Astrocyte (in vitro differentiated cells and primary cell): ENCODE measurements around the gene SLC25A10. TPM values are rescaled to one million over a fixed set of nuclear protein-coding genes. Genes with fewer than 3 reads are reported as not detected.

Experiments
- DNase-seq: peaks from one replicate; pipeline ENCODE4 v3.0.0-alpha.2; 2010; ENCODE audit warnings: low read depth
- FAIRE-seq: peaks from 2 replicates; lab custom pipeline; 2011; peaks lifted over from hg19 to GRCh38; lab: Jason Lieb, UNC
- H2AFZ ChIP-seq: 2 replicates; pipeline ENCODE4 v1.6.0; 2012; ENCODE audit warnings: low read depth, low read length, inconsistent platforms
- H3K27ac ChIP-seq: 2 replicates; pipeline ENCODE4 v1.5.1; 2011; ENCODE audit warnings: low read depth, low read length, inconsistent platforms
- H3K27me3 ChIP-seq: 2 replicates; pipeline ENCODE4 v1.6.0; 2011; ENCODE audit warnings: low read length, inconsistent platforms; ENCODE audit not compliant: insufficient read depth
- H3K36me3 ChIP-seq: 2 replicates; pipeline ENCODE4 v1.5.1; 2011; ENCODE audit warnings: low read length, inconsistent platforms; ENCODE audit not compliant: insufficient read depth
- H3K4me1 ChIP-seq: 2 replicates; pipeline ENCODE4 v1.5.1; 2011; ENCODE audit warnings: low read length, inconsistent platforms; ENCODE audit not compliant: insufficient read depth
- H3K4me2 ChIP-seq: 2 replicates; pipeline ENCODE4 v1.6.0; 2012; ENCODE audit warnings: low read length, inconsistent platforms
- H3K4me3 ChIP-seq: 2 replicates; pipeline ENCODE4 v1.5.1; 2011; ENCODE audit warnings: low read depth, mild to moderate bottlenecking, low read length, inconsistent platforms; ENCODE audit not compliant: insufficient read depth
- H3K79me2 ChIP-seq: 2 replicates; pipeline ENCODE4 v1.6.0; 2012; ENCODE audit warnings: mild to moderate bottlenecking, low read length, inconsistent platforms; ENCODE audit not compliant: insufficient read depth
- H3K9ac ChIP-seq: 2 replicates; pipeline ENCODE4 v1.6.0; 2012; ENCODE audit warnings: mild to moderate bottlenecking, low read length, inconsistent platforms
- H3K9me3 ChIP-seq: 2 replicates; pipeline ENCODE4 v1.5.1; 2012; ENCODE audit warnings: low read depth, mild to moderate bottlenecking, low read length, inconsistent platforms; ENCODE audit not compliant: insufficient read depth
- H4K20me1 ChIP-seq: 2 replicates; pipeline ENCODE4 v1.6.0; 2012; ENCODE audit warnings: low read length, inconsistent platforms; ENCODE audit not compliant: insufficient read depth
- H3K27ac Mint-ChIP-seq: one replicate; pipeline ENCODE4 v1.8.0; 2021; ENCODE audit warnings: mild to moderate bottlenecking, mixed read lengths; ENCODE audit not compliant: unreplicated experiment
- H3K27me3 Mint-ChIP-seq: one replicate; pipeline ENCODE4 v1.8.0; 2021; ENCODE audit warnings: low read depth, mixed read lengths; ENCODE audit not compliant: unreplicated experiment
- H3K36me3 Mint-ChIP-seq: one replicate; pipeline ENCODE4 v1.8.0; 2021; ENCODE audit warnings: low read depth, mixed read lengths; ENCODE audit not compliant: unreplicated experiment
- H3K4me1 Mint-ChIP-seq: one replicate; pipeline ENCODE4 v1.8.0; 2021; ENCODE audit warnings: low read depth, mixed read lengths; ENCODE audit not compliant: unreplicated experiment
- H3K4me3 Mint-ChIP-seq: one replicate; pipeline ENCODE4 v1.8.0; 2021; ENCODE audit warnings: mild to moderate bottlenecking, moderate library complexity, mixed read lengths; ENCODE audit not compliant: unreplicated experiment
- H3K9me3 Mint-ChIP-seq: one replicate; pipeline ENCODE4 v1.8.0; 2021; ENCODE audit warnings: mild to moderate bottlenecking, mixed read lengths; ENCODE audit not compliant: unreplicated experiment
- EZH2 ChIP-seq: IDR thresholded peaks from 2 replicates; pipeline ENCODE4 v1.6.1; 2012; ENCODE audit warnings: mild to moderate bottlenecking, low read length, inconsistent platforms; ENCODE audit not compliant: insufficient read depth
- total RNA-seq: library from RNA; stranded (reverse); gene quantifications from 2 replicates; pipeline ENCODE4 v1.2.1, GENCODE V29; 2021
- TF ChIP-seq, protein P1 (sequence below): IDR thresholded peaks from 2 replicates; pipeline ENCODE4 v1.5.1; 2011; ENCODE audit warnings: low read depth, mild to moderate bottlenecking, inconsistent platforms, low read length, moderate library complexity; ENCODE audit not compliant: insufficient read depth

Gene SLC25A10
- total RNA-seq, 1 donor from 2014 or later: 9.3 TPM

DNA sequence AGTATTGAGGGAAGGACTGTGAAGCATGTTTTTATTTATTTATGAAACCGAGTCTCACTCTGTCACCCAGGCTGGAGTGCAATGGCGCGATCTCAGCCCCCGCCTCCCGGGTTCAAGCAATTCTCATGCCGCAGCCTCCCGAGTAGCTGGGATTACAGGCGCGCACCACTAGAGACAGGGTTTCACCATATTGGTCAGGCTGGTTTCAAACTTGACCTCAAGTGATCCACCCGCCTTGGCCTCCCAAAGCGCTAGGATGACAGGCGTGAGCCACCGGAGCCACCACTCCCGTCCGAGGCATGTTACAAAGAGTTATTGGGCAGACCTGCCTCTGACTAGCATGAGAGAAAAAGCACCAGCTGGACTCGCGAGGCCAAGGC is 5.9 kb upstream of the SLC25A10 start:
- Histone ChIP-seq H3K36me3 (peaks cover 14% of the 10 kb centered on the region), H3K79me2 (peaks cover 45% of the 10 kb centered on the region), H3K9me3 (no peaks in the 10 kb centered on the region), H3K27ac (no peak overlapping the region), H3K9ac (no peak overlapping the region), H3K27me3 (no peaks in the 10 kb centered on the region), H3K4me2 (no peak overlapping the region), H4K20me1 (peaks cover 60% of the 10 kb centered on the region), H3K4me3 (no peak overlapping the region), H2AFZ (no peak overlapping the region), H3K4me1 (peaks cover 36% of the 10 kb centered on the region)
- no peak for TF ChIP-seq EZH2
- TF ChIP-seq, protein P1, sequence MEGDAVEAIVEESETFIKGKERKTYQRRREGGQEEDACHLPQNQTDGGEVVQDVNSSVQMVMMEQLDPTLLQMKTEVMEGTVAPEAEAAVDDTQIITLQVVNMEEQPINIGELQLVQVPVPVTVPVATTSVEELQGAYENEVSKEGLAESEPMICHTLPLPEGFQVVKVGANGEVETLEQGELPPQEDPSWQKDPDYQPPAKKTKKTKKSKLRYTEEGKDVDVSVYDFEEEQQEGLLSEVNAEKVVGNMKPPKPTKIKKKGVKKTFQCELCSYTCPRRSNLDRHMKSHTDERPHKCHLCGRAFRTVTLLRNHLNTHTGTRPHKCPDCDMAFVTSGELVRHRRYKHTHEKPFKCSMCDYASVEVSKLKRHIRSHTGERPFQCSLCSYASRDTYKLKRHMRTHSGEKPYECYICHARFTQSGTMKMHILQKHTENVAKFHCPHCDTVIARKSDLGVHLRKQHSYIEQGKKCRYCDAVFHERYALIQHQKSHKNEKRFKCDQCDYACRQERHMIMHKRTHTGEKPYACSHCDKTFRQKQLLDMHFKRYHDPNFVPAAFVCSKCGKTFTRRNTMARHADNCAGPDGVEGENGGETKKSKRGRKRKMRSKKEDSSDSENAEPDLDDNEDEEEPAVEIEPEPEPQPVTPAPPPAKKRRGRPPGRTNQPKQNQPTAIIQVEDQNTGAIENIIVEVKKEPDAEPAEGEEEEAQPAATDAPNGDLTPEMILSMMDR: no peak
- Mint-ChIP-seq H3K9me3 (no peaks in the 10 kb centered on the region), H3K36me3 (peaks cover 17% of the 10 kb centered on the region), H3K27me3 (no peaks in the 10 kb centered on the region), H3K4me1 (peaks cover 14% of the 10 kb centered on the region), H3K4me3 (no peak overlapping the region), H3K27ac (no peak overlapping the region)
- FAIRE-seq: no peak
- no peak for DNase-seq

DNA sequence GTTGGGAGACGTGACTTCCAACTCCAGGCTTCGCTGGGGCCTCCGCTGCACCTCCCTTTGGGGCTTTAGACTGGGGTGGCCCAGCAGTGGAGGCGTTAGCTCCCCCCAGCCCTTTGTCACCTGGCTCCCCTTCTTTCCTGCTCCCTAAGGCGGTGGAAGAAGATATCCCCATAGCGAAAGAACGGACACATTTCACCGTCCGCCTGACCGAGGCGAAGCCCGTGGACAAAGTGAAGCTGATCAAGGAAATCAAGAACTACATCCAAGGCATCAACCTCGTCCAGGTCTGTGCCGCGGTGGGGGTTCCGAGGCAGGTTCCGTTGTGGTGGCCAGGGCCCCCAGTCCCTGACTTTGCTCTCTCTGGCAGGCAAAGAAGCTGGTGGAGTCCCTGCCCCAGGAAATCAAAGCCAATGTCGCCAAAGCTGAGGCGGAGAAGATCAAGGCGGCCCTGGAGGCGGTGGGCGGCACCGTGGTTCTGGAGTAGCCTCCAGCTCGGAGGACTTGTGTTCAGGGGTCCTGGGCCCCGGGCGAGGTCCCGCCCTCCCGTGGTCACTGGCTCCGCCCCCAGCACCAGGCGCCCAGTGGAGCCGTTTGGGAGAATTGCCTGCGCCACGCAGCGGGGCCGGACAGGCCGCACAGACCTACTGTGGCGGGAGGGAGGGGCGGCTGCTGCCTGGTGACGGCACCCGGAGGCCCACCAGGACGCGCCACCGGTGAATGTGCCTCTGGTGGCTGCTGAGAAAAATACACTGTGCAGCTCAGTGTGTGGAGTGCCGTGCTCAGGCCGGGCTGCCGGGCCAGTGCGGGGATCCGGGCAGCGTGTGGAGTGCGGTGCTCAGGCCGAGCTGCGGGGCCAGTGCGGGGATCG is 5.1 kb upstream of the SLC25A10 start:
- no peaks in the 10 kb centered on the region for H3K9me3 ChIP-seq
- H3K4me2 ChIP-seq: no peak overlapping the region
- peaks cover 17% of the 10 kb centered on the region for H3K36me3 Mint-ChIP-seq
- DNase-seq (no peak), FAIRE-seq (no peak)
- no peaks in the 10 kb centered on the region for H3K9me3 Mint-ChIP-seq
- no peak overlapping the region for H3K27ac Mint-ChIP-seq
- H3K4me1 ChIP-seq: peaks cover 36% of the 10 kb centered on the region
- H2AFZ ChIP-seq: no peak overlapping the region
- peaks cover 6% of the 10 kb centered on the region for H3K36me3 ChIP-seq
- H3K27me3 ChIP-seq: no peaks in the 10 kb centered on the region
- no peak overlapping the region for H3K27ac ChIP-seq
- no peak overlapping the region for H3K9ac ChIP-seq
- no peaks in the 10 kb centered on the region for H3K27me3 Mint-ChIP-seq
- H3K4me1 Mint-ChIP-seq: peaks cover 14% of the 10 kb centered on the region
- H3K79me2 ChIP-seq: peaks cover 37% of the 10 kb centered on the region
- H3K4me3 ChIP-seq: no peak overlapping the region
- H3K4me3 Mint-ChIP-seq: no peak overlapping the region
- H4K20me1 ChIP-seq: peaks cover 52% of the 10 kb centered on the region
- TF ChIP-seq, protein P1: no peak
- TF ChIP-seq EZH2: no peak
